CD4-positive, alpha-beta T cell (primary cell): Measurements from ENCODE around the gene HSF2BP. TPM values are rescaled to one million over a fixed set of nuclear protein-coding genes. Genes with fewer than 3 reads are reported as not detected.
A peak's percentile ranks its signal among the peaks of the same experiment; 100 is the strongest.

Source experiments
- ATAC-seq: fragments of 200-7000 bp; cut with Tn5 transposase; one replicate; pipeline ENCODE4 v1.10.0; 2022; ENCODE audit warnings: mild to moderate bottlenecking; ENCODE audit not compliant: poor library complexity
- CTCF ChIA-PET: fragments of 350-600 bp; sonication (Branson Sonifier 250); formaldehyde crosslinking; loops from one replicate; lab custom pipeline; 2021; ENCODE audit warnings: antibody characterized with exemption, inconsistent platforms; lab: Charles Lee
- POLR2A ChIA-PET: fragments of 350-600 bp; sonication (Branson Sonifier 250); formaldehyde crosslinking; loops from one replicate; lab custom pipeline; 2021; ENCODE audit warnings: antibody characterized with exemption, inconsistent platforms; lab: Charles Lee
- DNase-seq, 14 experiments: peaks; one replicate each; pipeline ENCODE4 v3.0.0-alpha.2; 2013 to 2020; ENCODE audit warnings: mixed read lengths in 2 of 14
- H3K27ac ChIP-seq, 2 donors: one replicate each; pipeline versions ENCODE4 v1.5.1 to v1.7.0; 2013; ENCODE audit warnings: low read length in 2 of 2, low read depth in 1 of 2, mild to moderate bottlenecking in 1 of 2
- H3K27me3 ChIP-seq, 2 experiments: 1 replicate in 1 of 2; 2 replicates in 1 of 2; pipeline versions ENCODE4 v1.6.1 to v1.7.0; 2013; ENCODE audit warnings: low read length in 2 of 2, control low read depth in 1 of 2, mild to moderate bottlenecking in 1 of 2, moderate library complexity in 1 of 2; ENCODE audit not compliant: insufficient read depth in 2 of 2, control insufficient read depth in 1 of 2
- H3K36me3 ChIP-seq: one replicate; pipeline ENCODE4 v1.6.1; 2013; ENCODE audit warnings: low read length, control low read depth; ENCODE audit not compliant: insufficient read depth
- H3K4me1 ChIP-seq: one replicate; pipeline ENCODE4 v1.6.1; 2013; ENCODE audit warnings: low read length, control low read depth; ENCODE audit not compliant: insufficient read depth
- H3K4me3 ChIP-seq: one replicate; pipeline ENCODE4 v1.5.1; 2013; ENCODE audit warnings: mild to moderate bottlenecking, low read length, moderate library complexity
- H3K9me3 ChIP-seq, 2 experiments: 1 replicate in 1 of 2; 2 replicates in 1 of 2; pipeline versions ENCODE4 v1.6.1 to v1.7.0; 2013; ENCODE audit warnings: low read length in 2 of 2, mild to moderate bottlenecking in 2 of 2, control low read depth in 1 of 2, moderate library complexity in 1 of 2; ENCODE audit not compliant: control insufficient read depth in 1 of 2, insufficient read depth in 1 of 2
- H3K27ac Mint-ChIP-seq: one replicate; pipeline ENCODE4 v1.8.0; 2020; ENCODE audit warnings: mixed read lengths
- H3K27me3 Mint-ChIP-seq: one replicate; pipeline ENCODE4 v1.8.0; 2021; ENCODE audit warnings: mixed read lengths
- H3K36me3 Mint-ChIP-seq: one replicate; pipeline ENCODE4 v1.8.0; 2021; ENCODE audit warnings: low read depth, mixed read lengths
- H3K4me1 Mint-ChIP-seq: one replicate; pipeline ENCODE4 v1.8.0; 2021; ENCODE audit warnings: low read depth, mixed read lengths
- H3K4me3 Mint-ChIP-seq: one replicate; pipeline ENCODE4 v1.8.0; 2020; ENCODE audit warnings: mild to moderate bottlenecking, mixed read lengths
- H3K9me3 Mint-ChIP-seq: one replicate; pipeline ENCODE4 v1.8.0; 2020; ENCODE audit warnings: mixed read lengths
- intact Hi-C, 2 experiments: fragments of 100-400 bp; cut with DNase I in 1 of 2; cut with micrococcal nuclease in 1 of 2; formaldehyde crosslinking; loops; one replicate each; pipeline versions ENCODE4 v1.15.1 to v1.9.0; 2023 to 2025; cut with DNase I, micrococcal nuclease
- total RNA-seq, 174 experiments: library from RNA in 2 of 174; stranded (reverse) in 2 of 174; gene quantifications; one replicate each; pipeline ENCODE4 v1.2.3 and lab custom pipeline; 2021 to 2026
- TF ChIP-seq, protein P1 (sequence below): fragments of 200-600 bp; IDR thresholded peaks from one replicate; pipeline ENCODE4 v1.8.0; 2022; ENCODE audit warnings: antibody characterized with exemption, mild to moderate bottlenecking

HSF2BP gene
- total RNA-seq, 2 experiments from 2014 or later = 0.59 to 0.93 TPM

GRCh38 chr21:43574741-43575472 is 84.4 kb downstream of the HSF2BP start:
- H3K27ac ChIP-seq = no peak overlapping the region
- H3K27me3 ChIP-seq = no peaks in the 10 kb centered on the region
- no peak overlapping the region for H3K4me3 ChIP-seq
- H3K4me1 ChIP-seq = no peaks in the 10 kb centered on the region
- TF ChIP-seq, protein P1, sequence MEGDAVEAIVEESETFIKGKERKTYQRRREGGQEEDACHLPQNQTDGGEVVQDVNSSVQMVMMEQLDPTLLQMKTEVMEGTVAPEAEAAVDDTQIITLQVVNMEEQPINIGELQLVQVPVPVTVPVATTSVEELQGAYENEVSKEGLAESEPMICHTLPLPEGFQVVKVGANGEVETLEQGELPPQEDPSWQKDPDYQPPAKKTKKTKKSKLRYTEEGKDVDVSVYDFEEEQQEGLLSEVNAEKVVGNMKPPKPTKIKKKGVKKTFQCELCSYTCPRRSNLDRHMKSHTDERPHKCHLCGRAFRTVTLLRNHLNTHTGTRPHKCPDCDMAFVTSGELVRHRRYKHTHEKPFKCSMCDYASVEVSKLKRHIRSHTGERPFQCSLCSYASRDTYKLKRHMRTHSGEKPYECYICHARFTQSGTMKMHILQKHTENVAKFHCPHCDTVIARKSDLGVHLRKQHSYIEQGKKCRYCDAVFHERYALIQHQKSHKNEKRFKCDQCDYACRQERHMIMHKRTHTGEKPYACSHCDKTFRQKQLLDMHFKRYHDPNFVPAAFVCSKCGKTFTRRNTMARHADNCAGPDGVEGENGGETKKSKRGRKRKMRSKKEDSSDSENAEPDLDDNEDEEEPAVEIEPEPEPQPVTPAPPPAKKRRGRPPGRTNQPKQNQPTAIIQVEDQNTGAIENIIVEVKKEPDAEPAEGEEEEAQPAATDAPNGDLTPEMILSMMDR = no peak
- ATAC-seq = no peak
- no peaks in the 10 kb centered on the region for H3K9me3 ChIP-seq
- intact Hi-C loops = no loop called here
- Mint-ChIP-seq H3K27me3 (no peaks in the 10 kb centered on the region), H3K27ac (no peak overlapping the region), H3K36me3 (no peaks in the 10 kb centered on the region), H3K4me3 (no peak overlapping the region), H3K4me1 (no peaks in the 10 kb centered on the region), H3K9me3 (no peaks in the 10 kb centered on the region)
- ChIA-PET CTCF (no interaction called here), POLR2A (interaction anchor here (0.6 kb wide), 1 partner anchor 10 kb away, joined by 3 read pairs; no protein-coding TSS in a partner anchor)
- no peaks in the 10 kb centered on the region for H3K36me3 ChIP-seq
- peak in 2 of 14 experiments; percentile 29 to 36 for DNase-seq

DNA sequence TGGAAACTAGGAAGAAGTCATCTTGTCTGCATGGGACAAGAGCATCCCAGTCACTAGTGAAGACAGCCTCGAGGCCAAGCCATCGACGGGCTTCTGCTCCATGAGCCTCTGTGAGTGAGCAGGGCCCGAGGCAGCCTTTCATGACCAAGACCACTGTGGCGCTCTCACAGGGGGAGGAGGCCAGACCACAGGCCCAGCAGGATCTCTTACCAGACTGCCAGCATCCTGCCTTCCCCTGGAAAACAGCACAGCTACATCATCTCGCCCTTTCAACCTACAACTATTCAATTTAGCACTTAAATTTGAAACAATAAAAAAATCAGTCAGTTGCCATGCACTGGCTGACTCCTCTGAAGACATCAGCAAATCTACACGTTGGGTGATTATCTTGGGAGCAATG is 85.4 kb downstream of the HSF2BP start:
- Histone ChIP-seq H3K9me3 (no peaks in the 10 kb centered on the region), H3K36me3 (no peaks in the 10 kb centered on the region), H3K27ac (no peak overlapping the region), H3K27me3 (no peaks in the 10 kb centered on the region), H3K4me1 (no peaks in the 10 kb centered on the region), H3K4me3 (no peak overlapping the region)
- CTCF ChIA-PET = no interaction called here
- POLR2A ChIA-PET = no interaction called here
- intact Hi-C loops = no loop called here
- no peaks in the 10 kb centered on the region for H3K36me3 Mint-ChIP-seq
- no peaks in the 10 kb centered on the region for H3K27me3 Mint-ChIP-seq
- TF ChIP-seq, protein P1 = no peak
- no peak overlapping the region for H3K4me3 Mint-ChIP-seq
- H3K4me1 Mint-ChIP-seq = no peaks in the 10 kb centered on the region
- H3K9me3 Mint-ChIP-seq = no peaks in the 10 kb centered on the region
- no peak overlapping the region for H3K27ac Mint-ChIP-seq
- ATAC-seq = no peak
- DNase-seq = no peak

DNA sequence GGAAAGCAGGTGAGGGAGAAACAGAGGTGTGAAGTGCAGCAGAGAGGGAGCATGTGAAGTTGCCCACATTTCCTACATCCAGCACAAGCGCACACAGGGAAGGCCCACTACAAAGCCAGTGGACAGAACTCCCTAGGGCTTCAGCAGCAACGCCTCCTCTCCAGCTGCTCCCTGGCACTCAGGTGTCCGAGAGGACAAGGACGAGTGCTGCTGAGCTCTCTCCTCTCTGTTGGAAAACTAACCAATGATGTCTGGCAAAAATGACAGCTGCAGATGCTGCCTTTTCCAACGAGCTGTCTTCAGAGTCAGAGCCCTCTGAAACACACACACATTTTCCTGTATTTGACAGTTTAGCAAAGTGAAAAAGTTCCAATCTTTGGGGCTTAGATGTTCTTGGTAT is 86.8 kb downstream of the HSF2BP start:
- Histone ChIP-seq H3K27ac (no peak overlapping the region), H3K36me3 (no peaks in the 10 kb centered on the region), H3K9me3 (no peaks in the 10 kb centered on the region), H3K4me3 (no peak overlapping the region), H3K27me3 (no peaks in the 10 kb centered on the region), H3K4me1 (no peaks in the 10 kb centered on the region)
- H3K36me3 Mint-ChIP-seq = no peaks in the 10 kb centered on the region
- no peaks in the 10 kb centered on the region for H3K9me3 Mint-ChIP-seq
- ChIA-PET POLR2A (no interaction called here), CTCF (no interaction called here)
- no peak for ATAC-seq
- no peaks in the 10 kb centered on the region for H3K27me3 Mint-ChIP-seq
- H3K27ac Mint-ChIP-seq = no peak overlapping the region
- intact Hi-C loops = no loop called here
- DNase-seq = no peak
- H3K4me3 Mint-ChIP-seq = no peak overlapping the region
- TF ChIP-seq, protein P1 = no peak
- H3K4me1 Mint-ChIP-seq = no peaks in the 10 kb centered on the region
